CD4-positive, alpha-beta T cell (primary cell): ENCODE results near the gene RBL1. TPM values are rescaled to one million over a fixed set of nuclear protein-coding genes. Genes with fewer than 3 reads are reported as not detected.

Experiments used
- ATAC-seq: fragments of 200-7000 bp; cut with Tn5 transposase; one replicate; pipeline ENCODE4 v1.10.0; 2022; ENCODE audit warnings: mild to moderate bottlenecking; ENCODE audit not compliant: poor library complexity
- CTCF ChIA-PET: fragments of 350-600 bp; sonication (Branson Sonifier 250); formaldehyde crosslinking; loops from one replicate; lab custom pipeline; 2021; ENCODE audit warnings: antibody characterized with exemption, inconsistent platforms; lab: Charles Lee
- POLR2A ChIA-PET: fragments of 350-600 bp; sonication (Branson Sonifier 250); formaldehyde crosslinking; loops from one replicate; lab custom pipeline; 2021; ENCODE audit warnings: antibody characterized with exemption, inconsistent platforms; lab: Charles Lee
- DNase-seq, 14 experiments: peaks; one replicate each; pipeline ENCODE4 v3.0.0-alpha.2; 2013 to 2020; ENCODE audit warnings: mixed read lengths in 2 of 14
- H3K27ac ChIP-seq, 2 donors: one replicate each; pipeline versions ENCODE4 v1.5.1 to v1.7.0; 2013; ENCODE audit warnings: low read length in 2 of 2, low read depth in 1 of 2, mild to moderate bottlenecking in 1 of 2
- H3K27me3 ChIP-seq, 2 experiments: 1 replicate in 1 of 2; 2 replicates in 1 of 2; pipeline versions ENCODE4 v1.6.1 to v1.7.0; 2013; ENCODE audit warnings: low read length in 2 of 2, control low read depth in 1 of 2, mild to moderate bottlenecking in 1 of 2, moderate library complexity in 1 of 2; ENCODE audit not compliant: insufficient read depth in 2 of 2, control insufficient read depth in 1 of 2
- H3K36me3 ChIP-seq: one replicate; pipeline ENCODE4 v1.6.1; 2013; ENCODE audit warnings: low read length, control low read depth; ENCODE audit not compliant: insufficient read depth
- H3K4me1 ChIP-seq: one replicate; pipeline ENCODE4 v1.6.1; 2013; ENCODE audit warnings: low read length, control low read depth; ENCODE audit not compliant: insufficient read depth
- H3K4me3 ChIP-seq: one replicate; pipeline ENCODE4 v1.5.1; 2013; ENCODE audit warnings: mild to moderate bottlenecking, low read length, moderate library complexity
- H3K9me3 ChIP-seq, 2 experiments: 1 replicate in 1 of 2; 2 replicates in 1 of 2; pipeline versions ENCODE4 v1.6.1 to v1.7.0; 2013; ENCODE audit warnings: low read length in 2 of 2, mild to moderate bottlenecking in 2 of 2, control low read depth in 1 of 2, moderate library complexity in 1 of 2; ENCODE audit not compliant: control insufficient read depth in 1 of 2, insufficient read depth in 1 of 2
- H3K27ac Mint-ChIP-seq: one replicate; pipeline ENCODE4 v1.8.0; 2020; ENCODE audit warnings: mixed read lengths
- H3K27me3 Mint-ChIP-seq: one replicate; pipeline ENCODE4 v1.8.0; 2021; ENCODE audit warnings: mixed read lengths
- H3K36me3 Mint-ChIP-seq: one replicate; pipeline ENCODE4 v1.8.0; 2021; ENCODE audit warnings: low read depth, mixed read lengths
- H3K4me1 Mint-ChIP-seq: one replicate; pipeline ENCODE4 v1.8.0; 2021; ENCODE audit warnings: low read depth, mixed read lengths
- H3K4me3 Mint-ChIP-seq: one replicate; pipeline ENCODE4 v1.8.0; 2020; ENCODE audit warnings: mild to moderate bottlenecking, mixed read lengths
- H3K9me3 Mint-ChIP-seq: one replicate; pipeline ENCODE4 v1.8.0; 2020; ENCODE audit warnings: mixed read lengths
- CTCF ChIP-seq: fragments of 200-600 bp; IDR thresholded peaks from one replicate; pipeline ENCODE4 v1.8.0; 2022; ENCODE audit warnings: antibody characterized with exemption, mild to moderate bottlenecking
- intact Hi-C, 2 experiments: fragments of 100-400 bp; cut with DNase I in 1 of 2; cut with micrococcal nuclease in 1 of 2; formaldehyde crosslinking; loops; one replicate each; pipeline versions ENCODE4 v1.15.1 to v1.9.0; 2023 to 2025; cut with DNase I, micrococcal nuclease
- total RNA-seq, 174 experiments: library from RNA in 2 of 174; stranded (reverse) in 2 of 174; gene quantifications; one replicate each; pipeline ENCODE4 v1.2.3 and lab custom pipeline; 2021 to 2026

RBL1 gene
- total RNA-seq, 2 experiments from 2014 or later: 37.4 to 39.1 TPM

- no peak overlapping the region for H3K4me3 Mint-ChIP-seq
- no peaks in the 10 kb centered on the region for H3K27me3 Mint-ChIP-seq
- TF ChIP-seq CTCF: no peak
- no peak for ATAC-seq
- H3K36me3 Mint-ChIP-seq: no peaks in the 10 kb centered on the region
- H3K27ac ChIP-seq: no peak overlapping the region
- no peaks in the 10 kb centered on the region for H3K9me3 Mint-ChIP-seq
- H3K27me3 ChIP-seq: no peaks in the 10 kb centered on the region
- H3K36me3 ChIP-seq: no peaks in the 10 kb centered on the region
- POLR2A ChIA-PET: no interaction called here
- H3K4me3 ChIP-seq: no peak overlapping the region
- no peak overlapping the region for H3K27ac Mint-ChIP-seq
- CTCF ChIA-PET: no interaction called here
- no peak for DNase-seq
- no peaks in the 10 kb centered on the region for H3K9me3 ChIP-seq
- no peaks in the 10 kb centered on the region for H3K4me1 Mint-ChIP-seq
- intact Hi-C loops: no loop called here
- no peaks in the 10 kb centered on the region for H3K4me1 ChIP-seq
Observed at GRCh38 chr20:37142708-37143107, 46.9 kb upstream of the RBL1 start.

GRCh38 chr20:37137547-37137946, 41.8 kb upstream of the RBL1 start:
- Mint-ChIP-seq H3K27me3 (no peaks in the 10 kb centered on the region), H3K27ac (no peak overlapping the region), H3K36me3 (no peaks in the 10 kb centered on the region), H3K4me1 (no peaks in the 10 kb centered on the region), H3K9me3 (no peaks in the 10 kb centered on the region), H3K4me3 (no peak overlapping the region)
- CTCF ChIA-PET: interaction anchor here (0.7 kb wide), 1 partner anchor 17 kb away, joined by 3 read pairs; no protein-coding TSS in a partner anchor
- DNase-seq: no peak
- no peaks in the 10 kb centered on the region for H3K27me3 ChIP-seq
- POLR2A ChIA-PET: no interaction called here
- no peaks in the 10 kb centered on the region for H3K4me1 ChIP-seq
- no peak for TF ChIP-seq CTCF
- H3K36me3 ChIP-seq: no peaks in the 10 kb centered on the region
- intact Hi-C loops: no loop called here
- ATAC-seq: no peak
- H3K9me3 ChIP-seq: no peaks in the 10 kb centered on the region
- no peak overlapping the region for H3K27ac ChIP-seq
- H3K4me3 ChIP-seq: no peak overlapping the region

GRCh38 chr20:37133952-37134351, 38.2 kb upstream of the RBL1 start:
- H3K27me3 ChIP-seq: no peaks in the 10 kb centered on the region
- no peak for TF ChIP-seq CTCF
- no peak for ATAC-seq
- H3K27ac ChIP-seq: no peak overlapping the region
- no peak for DNase-seq
- no peak overlapping the region for H3K4me3 ChIP-seq
- H3K36me3 ChIP-seq: no peaks in the 10 kb centered on the region
- Mint-ChIP-seq H3K4me1 (no peaks in the 10 kb centered on the region), H3K27me3 (no peaks in the 10 kb centered on the region), H3K27ac (no peak overlapping the region), H3K4me3 (no peak overlapping the region), H3K9me3 (no peaks in the 10 kb centered on the region), H3K36me3 (no peaks in the 10 kb centered on the region)
- H3K4me1 ChIP-seq: no peaks in the 10 kb centered on the region
- no peaks in the 10 kb centered on the region for H3K9me3 ChIP-seq
- ChIA-PET POLR2A (no interaction called here), CTCF (no interaction called here)
- intact Hi-C loops: no loop called here
